ENCODE data around the gene TSGA10IP.

DNA sequence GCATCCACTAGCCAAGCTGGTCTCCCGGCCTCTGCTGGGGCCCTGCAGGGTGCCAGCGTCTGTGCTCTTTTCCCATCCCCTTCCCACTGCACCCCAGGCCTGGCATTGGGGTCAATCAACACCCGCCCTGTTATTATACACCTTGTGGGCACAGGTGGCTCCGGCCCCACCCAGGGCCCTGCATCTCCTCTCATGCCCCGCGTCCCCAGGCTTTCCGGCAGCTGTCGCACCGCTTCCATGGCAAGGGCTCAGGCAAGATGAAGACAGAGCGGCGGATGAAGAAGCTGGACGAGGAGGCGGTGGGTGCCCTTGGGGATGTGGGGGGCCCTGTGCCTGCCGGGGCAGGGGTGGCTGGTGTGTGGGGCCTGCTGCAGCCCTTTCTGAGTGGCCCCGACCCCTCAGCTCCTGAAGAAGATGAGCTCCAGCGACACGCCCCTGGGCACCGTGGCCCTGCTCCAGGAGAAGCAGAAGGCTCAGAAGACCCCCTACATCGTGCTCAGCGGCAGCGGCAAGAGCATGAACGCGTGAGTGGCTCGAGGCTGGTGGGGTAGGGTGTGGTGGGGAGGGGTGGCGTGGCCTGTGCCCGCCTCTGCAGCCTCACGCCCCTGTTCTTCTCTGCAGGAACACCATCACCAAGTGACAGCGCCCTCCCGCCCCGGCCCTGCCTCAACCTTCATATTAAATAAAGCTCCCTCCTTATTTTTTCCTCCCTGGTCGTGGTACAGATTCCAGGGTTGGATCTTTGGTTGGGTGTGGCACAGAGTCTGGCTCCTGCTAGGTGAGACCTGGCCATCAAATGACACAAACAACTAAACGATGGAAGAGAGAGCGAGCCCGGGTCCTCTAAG is 33.3 kb downstream of the TSGA10IP start:
- TF ChIP-seq, protein P1, sequence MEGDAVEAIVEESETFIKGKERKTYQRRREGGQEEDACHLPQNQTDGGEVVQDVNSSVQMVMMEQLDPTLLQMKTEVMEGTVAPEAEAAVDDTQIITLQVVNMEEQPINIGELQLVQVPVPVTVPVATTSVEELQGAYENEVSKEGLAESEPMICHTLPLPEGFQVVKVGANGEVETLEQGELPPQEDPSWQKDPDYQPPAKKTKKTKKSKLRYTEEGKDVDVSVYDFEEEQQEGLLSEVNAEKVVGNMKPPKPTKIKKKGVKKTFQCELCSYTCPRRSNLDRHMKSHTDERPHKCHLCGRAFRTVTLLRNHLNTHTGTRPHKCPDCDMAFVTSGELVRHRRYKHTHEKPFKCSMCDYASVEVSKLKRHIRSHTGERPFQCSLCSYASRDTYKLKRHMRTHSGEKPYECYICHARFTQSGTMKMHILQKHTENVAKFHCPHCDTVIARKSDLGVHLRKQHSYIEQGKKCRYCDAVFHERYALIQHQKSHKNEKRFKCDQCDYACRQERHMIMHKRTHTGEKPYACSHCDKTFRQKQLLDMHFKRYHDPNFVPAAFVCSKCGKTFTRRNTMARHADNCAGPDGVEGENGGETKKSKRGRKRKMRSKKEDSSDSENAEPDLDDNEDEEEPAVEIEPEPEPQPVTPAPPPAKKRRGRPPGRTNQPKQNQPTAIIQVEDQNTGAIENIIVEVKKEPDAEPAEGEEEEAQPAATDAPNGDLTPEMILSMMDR (IDR thresholded peaks at IDR 0.05 in 2 of 3, conservative IDR thresholded peaks at IDR 0.05 in 1 of 3; ENCODE audit: borderline replicate concordance in 1 of 3, insufficient read depth in 1 of 3, low read depth in 2 of 3, low read length in 2 of 3) = no peak
- TF ChIP-seq SRF (IDR thresholded peaks at IDR 0.05; ENCODE audit: low read depth) (no peak), POLR2A (IDR thresholded peaks at IDR 0.05; ENCODE audit: borderline replicate concordance, extremely low read depth, insufficient read depth, insufficient read length) (no peak), EZH2phosphoT487 (IDR thresholded peaks at IDR 0.05; ENCODE audit: borderline replicate concordance) (no peak), CEBPB (IDR thresholded peaks at IDR 0.05; ENCODE audit: low read depth) (no peak), RAD21 (IDR thresholded peaks at IDR 0.05; ENCODE audit: low read depth) (no peak), POLR2AphosphoS5 (IDR thresholded peaks at IDR 0.05; ENCODE audit: low read depth, low read length) (no peak), JUND (IDR thresholded peaks at IDR 0.05) (no peak), SIN3A (IDR thresholded peaks at IDR 0.05; ENCODE audit: low read depth) (no peak), YY1 (IDR thresholded peaks at IDR 0.05; ENCODE audit: extremely low read depth, insufficient replicate concordance, low read depth, low read length) (no peak), EZH2 (IDR thresholded peaks at IDR 0.05) (no peak), ZNF274 (IDR thresholded peaks at IDR 0.05; ENCODE audit: low read depth, low read length) (no peak)
- TF ChIP-seq, protein P2, sequence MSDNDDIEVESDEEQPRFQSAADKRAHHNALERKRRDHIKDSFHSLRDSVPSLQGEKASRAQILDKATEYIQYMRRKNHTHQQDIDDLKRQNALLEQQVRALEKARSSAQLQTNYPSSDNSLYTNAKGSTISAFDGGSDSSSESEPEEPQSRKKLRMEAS (IDR thresholded peaks at IDR 0.05) = no peak
- TF ChIP-seq, protein P3, sequence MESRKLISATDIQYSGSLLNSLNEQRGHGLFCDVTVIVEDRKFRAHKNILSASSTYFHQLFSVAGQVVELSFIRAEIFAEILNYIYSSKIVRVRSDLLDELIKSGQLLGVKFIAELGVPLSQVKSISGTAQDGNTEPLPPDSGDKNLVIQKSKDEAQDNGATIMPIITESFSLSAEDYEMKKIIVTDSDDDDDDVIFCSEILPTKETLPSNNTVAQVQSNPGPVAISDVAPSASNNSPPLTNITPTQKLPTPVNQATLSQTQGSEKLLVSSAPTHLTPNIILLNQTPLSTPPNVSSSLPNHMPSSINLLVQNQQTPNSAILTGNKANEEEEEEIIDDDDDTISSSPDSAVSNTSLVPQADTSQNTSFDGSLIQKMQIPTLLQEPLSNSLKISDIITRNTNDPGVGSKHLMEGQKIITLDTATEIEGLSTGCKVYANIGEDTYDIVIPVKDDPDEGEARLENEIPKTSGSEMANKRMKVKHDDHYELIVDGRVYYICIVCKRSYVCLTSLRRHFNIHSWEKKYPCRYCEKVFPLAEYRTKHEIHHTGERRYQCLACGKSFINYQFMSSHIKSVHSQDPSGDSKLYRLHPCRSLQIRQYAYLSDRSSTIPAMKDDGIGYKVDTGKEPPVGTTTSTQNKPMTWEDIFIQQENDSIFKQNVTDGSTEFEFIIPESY (IDR thresholded peaks at IDR 0.05; ENCODE audit: extremely low read depth, insufficient replicate concordance, low read length) = no peak
